Fibroblast of mammary gland (primary cell): ENCODE results near the gene ARHGAP1.

Source experiments
- DNase-seq: peaks from one replicate; pipeline ENCODE4 v3.0.0-alpha.2; 2010; ENCODE audit warnings: low read depth
- H3K4me3 ChIP-seq: 2 replicates; pipeline ENCODE4 v1.5.1; 2011; ENCODE audit warnings: low read depth, mild to moderate bottlenecking, low read length, moderate library complexity; ENCODE audit not compliant: control insufficient read depth
- TF ChIP-seq, protein P1 (sequence below): conservative IDR thresholded peaks from 2 replicates; pipeline ENCODE4 v1.5.1; 2011; ENCODE audit warnings: low read depth, low read length, inconsistent platforms; ENCODE audit not compliant: control insufficient read depth, insufficient read depth

ARHGAP1 gene

GRCh38 chr11:46643986-46644385, 56.4 kb downstream of the ARHGAP1 start:
- TF ChIP-seq, protein P1, sequence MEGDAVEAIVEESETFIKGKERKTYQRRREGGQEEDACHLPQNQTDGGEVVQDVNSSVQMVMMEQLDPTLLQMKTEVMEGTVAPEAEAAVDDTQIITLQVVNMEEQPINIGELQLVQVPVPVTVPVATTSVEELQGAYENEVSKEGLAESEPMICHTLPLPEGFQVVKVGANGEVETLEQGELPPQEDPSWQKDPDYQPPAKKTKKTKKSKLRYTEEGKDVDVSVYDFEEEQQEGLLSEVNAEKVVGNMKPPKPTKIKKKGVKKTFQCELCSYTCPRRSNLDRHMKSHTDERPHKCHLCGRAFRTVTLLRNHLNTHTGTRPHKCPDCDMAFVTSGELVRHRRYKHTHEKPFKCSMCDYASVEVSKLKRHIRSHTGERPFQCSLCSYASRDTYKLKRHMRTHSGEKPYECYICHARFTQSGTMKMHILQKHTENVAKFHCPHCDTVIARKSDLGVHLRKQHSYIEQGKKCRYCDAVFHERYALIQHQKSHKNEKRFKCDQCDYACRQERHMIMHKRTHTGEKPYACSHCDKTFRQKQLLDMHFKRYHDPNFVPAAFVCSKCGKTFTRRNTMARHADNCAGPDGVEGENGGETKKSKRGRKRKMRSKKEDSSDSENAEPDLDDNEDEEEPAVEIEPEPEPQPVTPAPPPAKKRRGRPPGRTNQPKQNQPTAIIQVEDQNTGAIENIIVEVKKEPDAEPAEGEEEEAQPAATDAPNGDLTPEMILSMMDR, result no peak
- DNase-seq, result no peak
- no peak overlapping the region for H3K4me3 ChIP-seq

GRCh38 chr11:46643531-46643930, 56.9 kb downstream of the ARHGAP1 start:
- TF ChIP-seq, protein P1, result no peak
- DNase-seq, result no peak
- H3K4me3 ChIP-seq, result no peak overlapping the region

- TF ChIP-seq, protein P1, result no peak
- H3K4me3 ChIP-seq, result no peak overlapping the region
- no peak for DNase-seq
These were observed 57.6 kb downstream of the ARHGAP1 start for GRCh38 chr11:46642627-46643335.

DNA sequence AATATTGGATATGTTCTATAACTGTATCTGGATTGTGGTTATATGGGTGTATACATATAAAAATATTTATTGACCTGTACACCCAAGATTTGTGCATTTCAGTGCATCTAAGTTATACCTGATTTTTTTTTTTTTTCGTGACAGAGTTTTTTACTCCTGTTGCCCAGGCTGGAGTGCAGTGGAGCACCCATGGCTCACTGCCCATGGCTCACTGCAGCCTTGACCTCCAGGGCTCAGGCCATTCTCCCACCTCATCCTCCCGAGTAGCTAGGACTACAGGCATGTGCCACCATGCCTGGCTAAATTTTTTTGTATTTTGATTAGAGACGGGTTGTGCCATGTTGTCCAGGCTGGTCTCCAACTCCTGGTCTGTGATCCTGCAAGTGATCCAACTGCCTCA, 58.8 kb downstream of the ARHGAP1 start:
- no peak for DNase-seq
- H3K4me3 ChIP-seq, result no peak overlapping the region
- TF ChIP-seq, protein P1, result no peak

GRCh38 chr11:46640036-46640788, 60.2 kb downstream of the ARHGAP1 start:
- TF ChIP-seq, protein P1, result no peak
- H3K4me3 ChIP-seq, result no peak overlapping the region
- DNase-seq, result no peak

- DNase-seq, result no peak
- H3K4me3 ChIP-seq, result no peak overlapping the region
- TF ChIP-seq, protein P1, result no peak
These were observed 61.1 kb downstream of the ARHGAP1 start for GRCh38 chr11:46639197-46639839.
